NAMALWA (cell line): ENCODE measurements around the gene MEGF10.

Experiments
- DNase-seq: peaks from one replicate; pipeline ENCODE4 v3.0.0-alpha.2; 2015; ENCODE audit warnings: low spot score

MEGF10 gene

GRCh38 chr5:127326976-127327755, 36.6 kb downstream of the MEGF10 start:
- DNase-seq = no peak

DNA sequence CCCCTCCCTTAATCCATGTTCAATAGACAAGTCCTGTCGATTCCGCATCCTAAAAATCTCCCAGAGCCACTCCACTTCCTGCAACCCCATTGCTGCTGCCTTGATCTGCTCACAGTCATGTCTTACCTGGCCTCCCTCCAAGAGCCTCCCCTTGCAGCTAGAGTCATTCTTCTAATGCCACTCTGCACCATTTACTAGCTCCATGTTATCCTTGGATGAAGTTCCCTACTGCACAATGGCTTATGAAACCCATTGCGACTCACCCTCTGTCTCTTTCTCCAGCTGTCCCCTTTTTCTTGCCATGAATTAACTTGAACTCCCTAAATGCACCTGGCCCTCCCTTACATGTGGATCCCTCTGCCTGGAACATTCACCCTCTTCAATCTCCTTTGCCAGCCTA, 39.5 kb downstream of the MEGF10 start:
- DNase-seq = no peak

GRCh38 chr5:127331890-127332649, 41.5 kb downstream of the MEGF10 start:
- DNase-seq = no peak

GRCh38 chr5:127333483-127333882, 42.9 kb downstream of the MEGF10 start:
- DNase-seq = no peak

- DNase-seq = no peak
Measured at GRCh38 chr5:127335381-127335780, 44.8 kb downstream of the MEGF10 start.

DNA sequence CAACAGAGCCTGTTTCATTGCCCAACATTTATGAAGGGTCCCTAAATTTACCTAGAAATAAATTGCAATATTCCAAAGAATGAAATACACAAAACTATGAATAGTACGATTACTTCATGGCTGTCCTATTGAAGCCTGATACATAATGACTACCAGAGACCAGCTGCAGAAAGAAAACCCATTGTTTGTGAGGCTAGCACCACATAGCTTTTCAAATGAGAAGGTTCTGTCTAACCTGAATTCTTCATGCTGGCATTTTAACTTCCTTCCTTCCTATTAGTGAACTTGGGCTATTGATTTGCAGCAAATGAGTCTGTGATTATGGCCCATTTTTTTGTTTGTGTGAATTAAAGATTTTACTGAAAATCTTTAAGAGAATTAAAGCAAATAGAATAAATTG, 47.3 kb downstream of the MEGF10 start:
- no peak for DNase-seq

GRCh38 chr5:127338501-127338900, 47.9 kb downstream of the MEGF10 start:
- DNase-seq = no peak

- no peak for DNase-seq
Measured at GRCh38 chr5:127340606-127341005, 50.0 kb downstream of the MEGF10 start.

GRCh38 chr5:127342364-127342763, 51.8 kb downstream of the MEGF10 start:
- DNase-seq = no peak

- DNase-seq = no peak
Measured at GRCh38 chr5:127343313-127343712, 52.7 kb downstream of the MEGF10 start.

DNA sequence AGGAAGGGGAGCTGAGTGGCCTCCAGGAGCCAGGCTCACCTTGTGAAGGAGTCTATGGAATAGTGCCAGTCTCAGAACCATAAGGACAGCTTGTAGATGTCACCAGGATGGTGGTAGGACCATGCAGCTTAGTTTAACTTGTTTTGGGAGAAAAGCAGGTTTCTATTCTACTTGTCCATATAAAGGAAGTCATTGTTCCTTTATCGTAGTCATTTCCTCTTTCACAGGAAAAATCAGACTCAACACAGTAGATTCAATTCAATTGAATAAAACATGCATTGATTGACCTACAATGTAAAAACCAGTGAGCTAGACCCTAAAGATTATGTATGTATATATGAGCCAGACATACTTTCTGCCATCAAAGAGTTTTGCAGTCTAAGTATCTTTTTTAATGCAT, 53.3 kb downstream of the MEGF10 start:
- DNase-seq = no peak

DNA sequence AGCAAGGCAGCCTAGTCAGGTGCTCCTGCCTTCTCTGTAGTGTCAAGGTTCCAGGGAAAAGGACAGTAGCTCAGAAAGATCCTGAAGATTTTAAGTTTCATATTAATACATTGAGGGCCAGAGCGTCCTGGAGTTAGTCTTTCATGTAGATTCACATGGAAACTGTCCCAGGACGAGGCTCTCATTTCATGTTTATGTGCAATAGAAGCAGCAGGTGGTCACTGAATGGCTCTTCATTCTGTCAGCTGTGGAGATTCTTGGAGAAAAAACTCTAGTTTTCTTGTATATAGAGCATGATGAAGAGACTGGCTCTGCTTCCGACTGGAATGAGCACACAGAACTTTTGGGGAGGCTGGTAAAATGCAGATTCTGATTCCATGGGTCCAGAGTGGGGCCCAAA, 54.3 kb downstream of the MEGF10 start:
- no peak for DNase-seq

- DNase-seq = no peak
Measured at GRCh38 chr5:127351418-127351817, 60.8 kb downstream of the MEGF10 start.

DNA sequence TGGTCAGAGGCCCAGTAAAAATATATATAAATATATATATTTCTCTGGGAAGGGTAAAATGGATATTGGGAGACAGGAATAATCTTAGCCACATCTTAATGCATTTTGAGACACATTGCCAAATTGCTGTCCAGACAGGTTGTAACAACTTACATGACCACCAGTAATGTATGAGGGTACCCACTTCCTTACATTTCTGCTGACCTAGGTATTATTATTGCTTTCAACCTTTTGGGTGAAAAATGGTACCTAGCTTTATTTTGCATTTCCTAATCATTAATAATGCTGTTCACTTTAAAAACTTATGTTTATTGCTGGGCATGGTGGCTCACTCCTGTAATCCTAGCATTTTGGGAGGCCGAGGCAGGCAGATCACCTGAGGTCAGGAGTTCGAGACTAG, 61.5 kb downstream of the MEGF10 start:
- no peak for DNase-seq

DNA sequence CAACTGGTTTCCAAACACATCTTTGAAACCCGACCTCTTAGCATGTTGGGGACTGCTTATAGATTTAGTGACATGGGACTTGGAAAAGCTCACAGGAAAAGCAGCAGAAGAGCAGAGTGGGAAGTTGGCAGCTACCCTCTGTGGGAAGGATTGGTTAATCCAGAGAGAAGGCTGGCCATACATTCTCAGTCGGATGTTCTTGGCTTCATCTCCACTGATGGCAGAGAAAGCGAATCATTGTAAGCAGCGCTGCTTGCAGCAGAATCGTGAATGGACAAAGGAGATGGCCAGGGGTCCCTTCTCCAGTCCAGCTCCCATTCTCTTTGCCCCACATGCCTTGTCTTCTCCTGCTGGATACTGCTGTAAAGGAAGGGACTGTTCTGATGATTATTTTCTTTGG, 62.7 kb downstream of the MEGF10 start:
- no peak for DNase-seq

DNA sequence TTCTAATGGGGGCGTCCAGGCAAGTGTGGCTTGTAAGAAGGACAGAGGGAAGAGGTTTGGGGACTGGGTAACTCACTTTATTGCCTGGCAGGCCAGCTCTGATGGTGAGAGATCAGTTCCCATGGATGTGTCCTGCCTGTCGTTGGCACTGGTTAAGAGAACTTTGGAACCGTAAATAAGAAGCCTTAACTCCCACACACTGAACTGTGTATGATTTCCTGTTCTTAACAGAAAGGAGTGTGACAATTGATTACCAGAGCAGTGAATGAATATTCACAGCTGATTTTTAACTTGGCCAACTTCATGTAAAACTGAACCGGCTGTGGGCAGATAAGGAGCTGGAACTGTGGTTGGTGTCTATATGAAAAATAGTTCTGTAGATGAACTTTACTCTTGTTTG, 63.2 kb downstream of the MEGF10 start:
- no peak for DNase-seq

DNA sequence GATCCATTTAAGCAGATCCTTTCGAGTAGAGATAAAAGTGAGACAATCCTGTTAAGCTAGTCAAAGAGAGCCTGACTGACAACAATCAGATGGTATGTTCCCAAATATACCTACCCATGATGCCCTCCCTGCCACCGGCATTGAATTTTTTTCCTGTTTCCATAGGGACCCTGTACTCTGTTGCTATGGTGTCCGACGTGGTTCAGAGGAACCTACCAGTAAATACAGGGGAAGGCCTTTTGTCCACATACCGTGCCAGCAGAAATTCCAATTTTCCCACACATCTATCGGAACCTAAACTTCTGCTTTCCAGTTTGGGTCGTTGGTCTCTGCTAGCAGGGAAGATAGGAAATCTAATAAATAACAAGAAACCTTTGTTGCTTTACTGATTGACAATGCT, 64.7 kb downstream of the MEGF10 start:
- DNase-seq = no peak

DNA sequence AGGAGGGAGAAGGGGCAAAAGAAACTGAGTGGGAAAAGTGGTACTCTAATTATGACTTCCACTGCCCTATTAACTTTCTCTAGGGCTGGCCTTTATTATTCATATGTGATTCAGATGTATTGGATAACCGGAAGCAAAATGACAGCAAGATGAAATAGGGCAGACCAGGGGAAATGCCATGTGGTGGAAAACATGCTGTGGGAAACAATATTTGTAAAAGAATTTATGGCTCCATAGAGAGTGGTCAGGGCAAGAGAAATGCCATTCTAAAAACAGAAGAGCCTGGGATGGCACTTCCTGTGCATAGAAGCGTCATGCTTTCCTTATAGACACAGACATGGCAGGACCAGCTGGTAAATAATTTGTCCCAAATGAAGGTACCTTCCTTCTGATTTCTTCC, 67.7 kb downstream of the MEGF10 start:
- no peak for DNase-seq

- DNase-seq = no peak
Measured at GRCh38 chr5:127358740-127359139, 68.1 kb downstream of the MEGF10 start.

DNA sequence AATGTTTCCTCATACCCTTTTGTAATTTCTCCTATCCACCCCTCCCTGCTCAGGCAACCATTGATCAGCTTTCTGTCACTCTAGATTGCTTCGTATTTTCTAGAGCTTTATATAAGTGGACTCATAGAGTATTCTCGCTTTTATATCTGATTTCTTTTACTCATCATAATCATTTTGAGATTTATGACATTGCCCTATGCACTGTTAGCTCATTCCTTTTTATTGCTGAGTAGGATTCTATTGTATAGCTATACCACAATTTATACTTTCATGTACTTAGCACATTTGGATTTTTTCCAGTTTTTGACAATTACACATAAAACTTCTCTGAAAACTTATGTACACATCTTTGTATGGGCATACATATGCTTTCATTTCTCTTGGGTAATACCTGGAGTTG, 68.9 kb downstream of the MEGF10 start:
- DNase-seq = no peak

DNA sequence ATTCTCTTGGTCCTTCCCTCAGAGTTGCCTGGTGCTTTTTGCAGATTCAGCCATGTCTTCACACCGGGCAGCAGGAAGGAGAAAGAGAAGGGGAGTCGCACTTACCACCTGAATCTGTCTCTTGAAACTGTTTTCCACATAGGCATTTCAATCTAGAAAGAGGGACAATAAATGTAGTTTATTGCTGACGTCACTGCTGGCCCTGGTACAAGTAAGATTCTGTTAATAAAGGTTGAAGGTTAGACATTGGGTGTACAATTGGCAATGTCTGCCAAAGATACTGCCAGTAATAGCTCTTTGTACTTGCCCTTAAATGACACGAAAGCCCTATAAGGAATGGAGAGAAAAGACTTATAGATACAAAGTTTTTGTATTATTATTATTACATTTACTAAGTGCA, 72.8 kb downstream of the MEGF10 start:
- no peak for DNase-seq

DNA sequence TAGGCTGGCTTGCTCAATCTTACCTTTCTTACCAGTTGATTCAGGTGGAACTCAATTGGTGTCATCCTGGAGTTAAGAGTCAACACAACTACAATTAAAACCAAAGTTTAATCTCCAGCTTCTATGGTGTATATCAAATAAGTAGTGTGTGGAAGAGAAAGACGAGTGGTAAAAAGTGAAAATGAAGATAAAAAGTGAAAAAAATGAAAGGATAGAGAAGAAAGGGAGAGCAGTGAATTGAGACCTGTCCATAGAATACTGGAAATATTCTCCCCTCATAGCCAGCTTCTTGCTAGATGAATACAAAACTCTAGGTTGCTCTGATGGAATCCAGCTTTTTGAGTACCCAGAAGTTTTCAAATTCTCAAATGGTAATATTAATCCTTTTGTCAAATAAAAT, 76.4 kb downstream of the MEGF10 start:
- no peak for DNase-seq

- no peak for DNase-seq
Measured at GRCh38 chr5:127367946-127368465, 77.4 kb downstream of the MEGF10 start.
